Lower lobe of right lung (tissue), 2 donors: Measurements from ENCODE around the gene SETDB2. TPM values are rescaled to one million over a fixed set of nuclear protein-coding genes. Genes with fewer than 3 reads are reported as not detected.

Experiments used
- ATAC-seq, 2 donors: fragments of 200-7000 bp; cut with Tn5 transposase; one replicate each; pipeline ENCODE4 v1.9.1; 2020 to 2022; ENCODE audit warnings: mild to moderate bottlenecking in 2 of 2, moderate library complexity in 2 of 2
- DNase-seq: peaks from one replicate; pipeline ENCODE4 v3.0.0-alpha.2; 2020
- H3K27ac ChIP-seq: fragments of 200-600 bp; one replicate; pipeline ENCODE4 v1.8.0; 2022
- H3K27me3 ChIP-seq: fragments of 200-600 bp; one replicate; pipeline ENCODE4 v1.8.0; 2022; ENCODE audit warnings: low read depth
- H3K36me3 ChIP-seq: fragments of 200-600 bp; one replicate; pipeline ENCODE4 v1.8.0; 2022; ENCODE audit warnings: mild to moderate bottlenecking
- H3K4me1 ChIP-seq: fragments of 200-600 bp; one replicate; pipeline ENCODE4 v1.8.0; 2022
- H3K4me3 ChIP-seq: fragments of 200-600 bp; one replicate; pipeline ENCODE4 v1.8.0; 2022; ENCODE audit warnings: mild to moderate bottlenecking
- H3K9me3 ChIP-seq: fragments of 200-600 bp; one replicate; pipeline ENCODE4 v1.8.0; 2022
- intact Hi-C: fragments of 100-400 bp; cut with DNase I; formaldehyde crosslinking; loops from one replicate; pipeline ENCODE4 v1.11.0; 2022
- long read RNA-seq: library from polyadenylated mRNA; unstranded; transcript quantifications from one replicate; pipeline ENCODE4 v2.0.0, GENCODE V29; 2021
- total RNA-seq: library from RNA; stranded (reverse); fragmentation: NEBNext Ultra II Directional; extraction: Animal tissue kit (Norgen Biotek cat#: 25700); gene quantifications from one replicate; pipeline ENCODE4 v1.2.1, GENCODE V29; 2021
- TF ChIP-seq, protein P1 (sequence below): fragments of 200-600 bp; IDR thresholded peaks from one replicate; pipeline ENCODE4 v1.8.0; 2022; ENCODE audit warnings: antibody characterized with exemption, mild to moderate bottlenecking
- donor health status: DM: no; HTN: yes; CAD: no; lungs with severe emphysema.

SETDB2 gene, protein sequence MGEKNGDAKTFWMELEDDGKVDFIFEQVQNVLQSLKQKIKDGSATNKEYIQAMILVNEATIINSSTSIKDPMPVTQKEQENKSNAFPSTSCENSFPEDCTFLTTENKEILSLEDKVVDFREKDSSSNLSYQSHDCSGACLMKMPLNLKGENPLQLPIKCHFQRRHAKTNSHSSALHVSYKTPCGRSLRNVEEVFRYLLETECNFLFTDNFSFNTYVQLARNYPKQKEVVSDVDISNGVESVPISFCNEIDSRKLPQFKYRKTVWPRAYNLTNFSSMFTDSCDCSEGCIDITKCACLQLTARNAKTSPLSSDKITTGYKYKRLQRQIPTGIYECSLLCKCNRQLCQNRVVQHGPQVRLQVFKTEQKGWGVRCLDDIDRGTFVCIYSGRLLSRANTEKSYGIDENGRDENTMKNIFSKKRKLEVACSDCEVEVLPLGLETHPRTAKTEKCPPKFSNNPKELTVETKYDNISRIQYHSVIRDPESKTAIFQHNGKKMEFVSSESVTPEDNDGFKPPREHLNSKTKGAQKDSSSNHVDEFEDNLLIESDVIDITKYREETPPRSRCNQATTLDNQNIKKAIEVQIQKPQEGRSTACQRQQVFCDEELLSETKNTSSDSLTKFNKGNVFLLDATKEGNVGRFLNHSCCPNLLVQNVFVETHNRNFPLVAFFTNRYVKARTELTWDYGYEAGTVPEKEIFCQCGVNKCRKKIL
- 21.1 TPM for total RNA-seq
- long read RNA-seq, full-length matches to known transcripts: 4 of 38 reads
- long read RNA-seq, partial matches to known transcripts: 6 of 38 reads
- long read RNA-seq, other reads (novel, unspliced or antisense): 28 of 38 reads

DNA sequence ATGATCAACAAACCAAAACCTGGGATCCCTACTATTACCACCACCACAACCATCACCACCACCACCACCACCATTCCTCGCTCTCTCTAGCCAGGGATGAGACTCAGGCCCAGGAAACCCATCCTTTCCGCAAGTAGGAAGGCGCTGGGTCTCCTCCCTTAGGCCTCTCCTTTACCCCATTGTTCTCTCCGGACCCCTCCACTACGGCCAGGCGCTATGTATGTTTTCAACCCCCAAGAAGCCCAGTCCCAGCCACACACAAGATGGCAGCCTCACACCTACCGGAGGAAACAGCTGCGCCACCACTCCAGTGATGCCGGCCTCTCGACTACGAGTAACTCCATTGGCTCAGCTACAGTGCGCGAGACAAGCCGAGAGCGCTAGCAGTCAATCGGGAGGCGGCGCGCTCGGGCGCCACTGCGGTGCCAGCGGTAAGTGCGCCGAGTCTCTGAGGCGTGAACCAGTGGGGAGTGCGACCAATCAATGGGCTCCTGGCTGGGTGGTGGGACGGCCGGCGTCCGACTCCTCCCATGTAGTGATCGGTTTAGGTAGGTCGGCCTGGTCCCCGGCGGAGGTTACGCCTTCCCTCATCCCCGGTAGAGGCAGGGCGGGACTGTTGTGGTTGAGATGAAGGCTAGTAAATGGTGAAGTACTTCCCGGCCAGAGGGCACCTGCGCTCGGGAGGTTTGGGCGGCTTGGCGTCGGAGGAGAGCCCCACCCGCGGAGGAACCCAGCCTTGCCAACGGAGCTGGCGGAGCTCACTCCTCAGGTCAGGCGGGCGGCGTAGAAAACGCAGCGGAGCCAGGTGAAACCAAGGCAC lies at the start of gene SETDB2, which contains the start of gene CAB39L:
Gene SETDB2 (plus strand): TSS at position 571 of the 820 bp plus-strand sequence. CDS start 7,620 bp downstream, outside the sequence.
Gene CAB39L (minus strand): TSS at position 361 of the 820 bp plus-strand sequence. CDS start 61,154 bp downstream, outside the sequence.
- DNase-seq: peak; percentile 100
- peak within 1 kb of the TSS; percentile 92 for H3K27ac ChIP-seq
- H3K9me3 ChIP-seq: no peaks in the 10 kb centered on the region
- TF ChIP-seq, protein P1, sequence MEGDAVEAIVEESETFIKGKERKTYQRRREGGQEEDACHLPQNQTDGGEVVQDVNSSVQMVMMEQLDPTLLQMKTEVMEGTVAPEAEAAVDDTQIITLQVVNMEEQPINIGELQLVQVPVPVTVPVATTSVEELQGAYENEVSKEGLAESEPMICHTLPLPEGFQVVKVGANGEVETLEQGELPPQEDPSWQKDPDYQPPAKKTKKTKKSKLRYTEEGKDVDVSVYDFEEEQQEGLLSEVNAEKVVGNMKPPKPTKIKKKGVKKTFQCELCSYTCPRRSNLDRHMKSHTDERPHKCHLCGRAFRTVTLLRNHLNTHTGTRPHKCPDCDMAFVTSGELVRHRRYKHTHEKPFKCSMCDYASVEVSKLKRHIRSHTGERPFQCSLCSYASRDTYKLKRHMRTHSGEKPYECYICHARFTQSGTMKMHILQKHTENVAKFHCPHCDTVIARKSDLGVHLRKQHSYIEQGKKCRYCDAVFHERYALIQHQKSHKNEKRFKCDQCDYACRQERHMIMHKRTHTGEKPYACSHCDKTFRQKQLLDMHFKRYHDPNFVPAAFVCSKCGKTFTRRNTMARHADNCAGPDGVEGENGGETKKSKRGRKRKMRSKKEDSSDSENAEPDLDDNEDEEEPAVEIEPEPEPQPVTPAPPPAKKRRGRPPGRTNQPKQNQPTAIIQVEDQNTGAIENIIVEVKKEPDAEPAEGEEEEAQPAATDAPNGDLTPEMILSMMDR: peak; percentile 57
- ATAC-seq: peak; percentile 99
- H3K4me3 ChIP-seq: peak within 1 kb of the TSS; percentile 77
- intact Hi-C loops: no loop called here
- H3K36me3 ChIP-seq: no peaks in the 10 kb centered on the region
- H3K27me3 ChIP-seq: no peaks in the 10 kb centered on the region
- H3K4me1 ChIP-seq: peaks cover 35% of the 10 kb centered on the region

DNA sequence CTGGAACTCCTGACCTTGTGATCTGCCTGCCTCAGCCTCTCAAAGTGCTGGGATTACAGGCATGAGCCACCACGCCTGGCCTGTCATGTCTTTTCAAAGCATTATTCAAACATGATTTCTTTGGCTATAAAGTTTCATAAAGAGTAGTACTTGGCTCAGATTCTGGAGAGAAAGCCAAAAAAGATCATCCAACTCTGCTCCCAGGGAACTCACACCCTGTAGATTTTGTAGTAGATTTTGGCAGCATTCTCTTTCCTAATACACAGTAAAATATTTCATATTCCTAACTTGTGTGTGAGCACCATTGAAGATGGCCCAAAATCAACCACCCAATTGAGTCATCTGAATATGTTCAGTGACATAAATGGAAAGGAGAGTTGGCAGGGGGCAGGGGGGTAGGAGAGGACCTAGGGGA lies 48.6 kb upstream of the SETDB2 start:
- ATAC-seq: no peak
- H3K27ac ChIP-seq: no peak overlapping the region
- DNase-seq: no peak
- H3K4me3 ChIP-seq: no peak overlapping the region
- H3K27me3 ChIP-seq: no peaks in the 10 kb centered on the region
- H3K9me3 ChIP-seq: no peaks in the 10 kb centered on the region
- H3K36me3 ChIP-seq: no peaks in the 10 kb centered on the region
- TF ChIP-seq, protein P1: no peak
- H3K4me1 ChIP-seq: no peaks in the 10 kb centered on the region
- intact Hi-C loops: no loop called here

DNA sequence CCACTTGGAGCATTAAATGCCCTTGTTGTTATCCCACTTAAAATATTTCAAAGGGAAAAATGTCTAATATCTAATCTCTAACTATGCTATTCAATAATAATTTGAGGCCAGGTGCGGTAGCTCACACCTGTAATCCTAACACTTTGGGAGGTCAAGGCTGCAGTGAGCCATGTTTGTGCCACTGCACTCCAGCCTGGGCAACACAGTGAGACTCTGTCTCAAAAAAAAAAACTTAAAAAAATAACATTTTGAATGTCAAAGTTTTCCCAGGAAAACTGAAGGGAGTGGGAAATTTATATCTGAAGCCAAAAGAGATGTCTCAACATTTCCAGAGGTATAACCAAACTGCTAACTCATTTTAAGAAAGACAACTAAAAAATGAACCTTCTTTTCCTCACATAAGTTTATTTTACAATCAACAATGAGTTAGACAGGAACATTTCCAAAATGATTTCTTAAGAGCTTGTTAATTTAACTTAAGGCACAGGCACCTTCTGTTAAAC lies 48.1 kb upstream of the SETDB2 start:
- TF ChIP-seq, protein P1: no peak
- H3K9me3 ChIP-seq: no peaks in the 10 kb centered on the region
- H3K36me3 ChIP-seq: no peaks in the 10 kb centered on the region
- no peaks in the 10 kb centered on the region for H3K4me1 ChIP-seq
- intact Hi-C loops: no loop called here
- no peak overlapping the region for H3K27ac ChIP-seq
- H3K4me3 ChIP-seq: no peak overlapping the region
- DNase-seq: no peak
- no peaks in the 10 kb centered on the region for H3K27me3 ChIP-seq
- ATAC-seq: no peak

DNA sequence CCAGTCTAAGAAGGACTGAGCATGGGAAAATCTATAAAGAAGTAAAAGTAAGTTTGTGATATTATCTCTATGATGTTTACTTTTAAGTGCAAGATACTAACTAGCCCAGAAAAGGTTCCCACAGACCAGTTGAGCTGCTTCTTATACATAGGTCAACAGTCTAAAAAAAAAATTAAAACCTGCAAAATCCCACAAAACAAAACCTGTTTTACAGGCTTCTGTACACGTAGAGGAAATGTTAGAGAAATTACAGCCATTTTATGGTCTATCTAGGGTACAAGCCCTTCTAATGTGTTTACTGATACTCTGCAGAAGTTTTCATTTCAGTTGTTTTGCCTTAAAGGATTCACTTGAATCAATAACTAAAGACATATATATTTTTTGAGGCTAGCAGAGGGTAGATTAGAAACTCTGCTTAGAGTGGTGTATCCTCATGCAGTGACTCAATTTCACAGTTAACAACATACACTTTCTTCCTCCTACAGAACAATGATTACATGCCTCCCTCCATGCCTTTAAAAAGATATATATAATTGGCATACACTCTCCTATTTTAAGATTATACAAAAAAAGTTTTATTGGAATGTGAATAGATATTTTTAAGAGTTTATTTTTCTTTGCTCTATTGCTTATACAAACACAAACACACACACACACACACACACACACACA lies 44.1 kb upstream of the SETDB2 start:
- H3K27me3 ChIP-seq: no peaks in the 10 kb centered on the region
- no peaks in the 10 kb centered on the region for H3K4me1 ChIP-seq
- TF ChIP-seq, protein P1: no peak
- H3K36me3 ChIP-seq: no peaks in the 10 kb centered on the region
- H3K27ac ChIP-seq: peak overlapping the region; percentile 25
- peaks cover 8% of the 10 kb centered on the region for H3K9me3 ChIP-seq
- ATAC-seq (no peak), DNase-seq (no peak)
- H3K4me3 ChIP-seq: peak overlapping the region; percentile 48
- intact Hi-C loops: no loop called here
